Spleen (tissue), 7 donors: ENCODE measurements around the gene ATL2.

ENCODE experiments used
- CTCF ChIP-seq, 11 experiments: fragments of 200-600 bp in 7 of 11; fragments of 450-650 bp in 4 of 11; sonication (generic) in 4 of 11; IDR thresholded peaks in 8 of 11; conservative IDR thresholded peaks in 3 of 11; 1 replicate in 7 of 11; 2 replicates in 4 of 11; pipeline versions ENCODE4 v1.4.0 to v1.8.0; 2016 to 2021; ENCODE audit warnings: antibody characterized with exemption in 11 of 11, inconsistent platforms in 4 of 11, mild to moderate bottlenecking in 1 of 11
- POLR2A ChIP-seq, 3 donors: fragments of 450-650 bp; IDR thresholded peaks; one replicate each; pipeline ENCODE4 v1.5.1; 2017; ENCODE audit warnings: antibody characterized with exemption in 3 of 3, mild to moderate bottlenecking in 1 of 3
- POLR2AphosphoS5 ChIP-seq, 3 donors: sonication (generic); formaldehyde crosslinking; IDR thresholded peaks; one replicate each; pipeline ENCODE4 v1.5.1; 2017; ENCODE audit warnings: antibody characterized with exemption in 3 of 3
- donor health status: DM: no; HTN: no; CAD: no; lungs with moderate emphysema.
- donor health status: DM: no; HTN: no; CAD: no.
- donor health status: DM: no; HTN: no; CAD: no.

- no peak for TF ChIP-seq CTCF (IDR thresholded peaks at IDR 0.05 in 8 of 11, conservative IDR thresholded peaks at IDR 0.05 in 3 of 11)
- no peak for TF ChIP-seq POLR2AphosphoS5 (IDR thresholded peaks at IDR 0.05)
- no peak for TF ChIP-seq POLR2A (IDR thresholded peaks at IDR 0.05)
Measured at GRCh38 chr2:38284971-38285370, 92.1 kb downstream of the ATL2 start.
